ENCODE measurements around the gene CACNG3.

DNA sequence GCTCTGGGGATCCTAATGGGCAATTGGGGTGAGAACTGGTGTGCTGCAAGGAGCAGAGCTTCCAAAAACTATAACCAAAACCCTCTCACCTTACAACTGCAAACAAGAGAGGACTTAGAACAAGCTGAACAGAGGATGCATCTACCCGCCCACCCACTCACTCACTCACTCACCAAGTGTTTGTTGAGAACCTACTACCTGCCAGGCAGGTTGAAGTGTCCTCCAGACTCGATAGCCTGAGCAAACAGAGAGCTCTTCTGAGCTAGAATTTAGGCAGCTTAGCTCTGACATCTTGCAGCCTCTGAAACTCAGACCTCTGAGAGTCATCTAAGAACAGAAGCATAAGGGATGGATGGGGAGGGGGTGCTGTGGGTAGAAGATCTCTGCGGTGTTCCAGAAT, 41.2 kb downstream of the CACNG3 start:
- no peak for TF ChIP-seq TAF1 (IDR thresholded peaks at IDR 0.05; ENCODE audit: borderline replicate concordance, insufficient read depth, low read length)
- no peak for TF ChIP-seq REST (IDR thresholded peaks at IDR 0.05; ENCODE audit: insufficient read depth in 1 of 2, low read depth in 2 of 2, low read length in 2 of 2)
